Stomach (tissue), 4 donors: ENCODE results near the gene LYRM4.

Experiments
- CTCF ChIP-seq, 7 experiments: fragments of 450-650 bp in 4 of 7; fragments of 200-600 bp in 3 of 7; sonication (generic) in 3 of 7; IDR thresholded peaks; one replicate each; pipeline ENCODE4 v1.5.1; 2016 to 2019; ENCODE audit warnings: antibody characterized with exemption in 7 of 7, control low read depth in 2 of 7, mild to moderate bottlenecking in 1 of 7
- EP300 ChIP-seq: sonication (generic); formaldehyde crosslinking; IDR thresholded peaks from one replicate; pipeline ENCODE4 v1.6.1; 2017; ENCODE audit warnings: antibody characterized with exemption
- POLR2A ChIP-seq, 4 donors: fragments of 450-650 bp; IDR thresholded peaks; one replicate each; pipeline ENCODE4 v1.6.1; 2016; ENCODE audit warnings: antibody characterized with exemption in 4 of 4, control low read depth in 2 of 4, mild to moderate bottlenecking in 1 of 4, moderate library complexity in 1 of 4
- POLR2AphosphoS5 ChIP-seq, 3 donors: sonication (generic); formaldehyde crosslinking; IDR thresholded peaks; one replicate each; pipeline ENCODE4 v1.6.1; 2016; ENCODE audit warnings: antibody characterized with exemption in 3 of 3

GRCh38 chr6:5223309-5223708 lies 37.4 kb downstream of the LYRM4 start:
- TF ChIP-seq CTCF (IDR thresholded peaks at IDR 0.05): no peak
- no peak for TF ChIP-seq EP300
- no peak for TF ChIP-seq POLR2AphosphoS5 (IDR thresholded peaks at IDR 0.05)
- TF ChIP-seq POLR2A (IDR thresholded peaks at IDR 0.05): no peak
